Activated CD8-positive, alpha-beta memory T cell treated with anti-CD3 and anti-CD28 coated beads, Interleukin-2, amount 50 U/mL, for 4 hours (primary cell): ENCODE data around the gene PAPSS1.

ENCODE experiments used
- DNase-seq: peaks from one replicate; pipeline ENCODE4 v3.0.0-alpha.2; 2020

The PAPSS1 gene

GRCh38 chr4:107619731-107620130, 100.3 kb downstream of the PAPSS1 start:
- DNase-seq = no peak

GRCh38 chr4:107619066-107619465, 101.0 kb downstream of the PAPSS1 start:
- DNase-seq = no peak

GRCh38 chr4:107618656-107619055, 101.4 kb downstream of the PAPSS1 start:
- no peak for DNase-seq

GRCh38 chr4:107616838-107617389, 103.1 kb downstream of the PAPSS1 start:
- DNase-seq = no peak

GRCh38 chr4:107615809-107616208, 104.2 kb downstream of the PAPSS1 start:
- DNase-seq = no peak

- DNase-seq = no peak
Measured at GRCh38 chr4:107603430-107603829, 116.6 kb downstream of the PAPSS1 start.

- no peak for DNase-seq
Measured at GRCh38 chr4:107600983-107601382, 119.1 kb downstream of the PAPSS1 start.

GRCh38 chr4:107600436-107600835, 119.6 kb downstream of the PAPSS1 start:
- DNase-seq = no peak

- DNase-seq = no peak
Measured at GRCh38 chr4:107599841-107600240, 120.2 kb downstream of the PAPSS1 start.

GRCh38 chr4:107593230-107593629, 126.8 kb downstream of the PAPSS1 start:
- no peak for DNase-seq

GRCh38 chr4:107592519-107592918, 127.5 kb downstream of the PAPSS1 start:
- no peak for DNase-seq

- DNase-seq = no peak
Measured at GRCh38 chr4:107589269-107589668, 130.8 kb downstream of the PAPSS1 start.

GRCh38 chr4:107586371-107586770, 133.7 kb downstream of the PAPSS1 start:
- DNase-seq = no peak

GRCh38 chr4:107579099-107579498, 140.9 kb downstream of the PAPSS1 start:
- DNase-seq = no peak

- no peak for DNase-seq
Measured at GRCh38 chr4:107578321-107578720, 141.7 kb downstream of the PAPSS1 start.

- DNase-seq = no peak
Measured at GRCh38 chr4:107577743-107578142, 142.3 kb downstream of the PAPSS1 start.

GRCh38 chr4:107575243-107575642, 144.8 kb downstream of the PAPSS1 start:
- no peak for DNase-seq

- DNase-seq = no peak
Measured at GRCh38 chr4:107572281-107572680, 147.8 kb downstream of the PAPSS1 start.

- DNase-seq = no peak
Measured at GRCh38 chr4:107570952-107571351, 149.1 kb downstream of the PAPSS1 start.

GRCh38 chr4:107564326-107564725, 155.7 kb downstream of the PAPSS1 start:
- DNase-seq = no peak
